NAMALWA (cell line): ENCODE measurements around the gene MAP3K13.
"Not testable (repeated sequence)": the region's sequence is repeated elsewhere in the genome, so short reads cannot be mapped to it uniquely, and the experiment has no call there.

ENCODE experiments used
- DNase-seq: peaks from one replicate; pipeline ENCODE4 v3.0.0-alpha.2; 2015; ENCODE audit warnings: low spot score

The MAP3K13 gene

GRCh38 chr3:185399737-185400667 is 37.1 kb downstream of the MAP3K13 start:
- DNase-seq, result no peak

GRCh38 chr3:185400866-185401265 is 37.9 kb downstream of the MAP3K13 start:
- no peak for DNase-seq

GRCh38 chr3:185401319-185401955 is 38.5 kb downstream of the MAP3K13 start:
- no peak for DNase-seq

- DNase-seq, result no peak
These were observed 39.6 kb downstream of the MAP3K13 start for GRCh38 chr3:185402561-185402960.

GRCh38 chr3:185403002-185403401 is 40.1 kb downstream of the MAP3K13 start:
- no peak for DNase-seq

- no peak for DNase-seq
These were observed 42.3 kb downstream of the MAP3K13 start for GRCh38 chr3:185405243-185405642.

GRCh38 chr3:185405664-185406063 is 42.7 kb downstream of the MAP3K13 start:
- no peak for DNase-seq

GRCh38 chr3:185406121-185406620 is 43.2 kb downstream of the MAP3K13 start:
- DNase-seq, result no peak

- no peak for DNase-seq
These were observed 47.0 kb downstream of the MAP3K13 start for GRCh38 chr3:185409957-185410356.

GRCh38 chr3:185411133-185411532 is 48.2 kb downstream of the MAP3K13 start:
- no peak for DNase-seq

GRCh38 chr3:185416513-185416912 is 53.6 kb downstream of the MAP3K13 start:
- DNase-seq, result no peak

GRCh38 chr3:185418561-185418977 is 55.6 kb downstream of the MAP3K13 start:
- DNase-seq, result not testable (repeated sequence)

- no peak for DNase-seq
These were observed 57.8 kb downstream of the MAP3K13 start for GRCh38 chr3:185420762-185421161.

GRCh38 chr3:185421577-185422232 is 58.8 kb downstream of the MAP3K13 start:
- no peak for DNase-seq

GRCh38 chr3:185422677-185423076 is 59.7 kb downstream of the MAP3K13 start:
- DNase-seq, result no peak

GRCh38 chr3:185423178-185423577 is 60.2 kb downstream of the MAP3K13 start:
- no peak for DNase-seq

GRCh38 chr3:185424435-185424834 is 61.5 kb downstream of the MAP3K13 start:
- DNase-seq, result no peak

- no peak for DNase-seq
These were observed 67.4 kb downstream of the MAP3K13 start for GRCh38 chr3:185430375-185430774.

- no peak for DNase-seq
These were observed 77.0 kb downstream of the MAP3K13 start for GRCh38 chr3:185439745-185440466.

GRCh38 chr3:185442031-185442430 is 79.1 kb downstream of the MAP3K13 start:
- no peak for DNase-seq

- DNase-seq, result no peak
These were observed 81.4 kb downstream of the MAP3K13 start for GRCh38 chr3:185444329-185444728.

GRCh38 chr3:185448107-185448506 is 85.2 kb downstream of the MAP3K13 start:
- no peak for DNase-seq
